ENCODE data around the gene L3MBTL4. TPM values are rescaled to one million over a fixed set of nuclear protein-coding genes. Genes with fewer than 3 reads are reported as not detected.

L3MBTL4 gene
- polyA plus RNA-seq, 4 donors, result 3.6 to 5.9 (median 5.3) TPM

DNA sequence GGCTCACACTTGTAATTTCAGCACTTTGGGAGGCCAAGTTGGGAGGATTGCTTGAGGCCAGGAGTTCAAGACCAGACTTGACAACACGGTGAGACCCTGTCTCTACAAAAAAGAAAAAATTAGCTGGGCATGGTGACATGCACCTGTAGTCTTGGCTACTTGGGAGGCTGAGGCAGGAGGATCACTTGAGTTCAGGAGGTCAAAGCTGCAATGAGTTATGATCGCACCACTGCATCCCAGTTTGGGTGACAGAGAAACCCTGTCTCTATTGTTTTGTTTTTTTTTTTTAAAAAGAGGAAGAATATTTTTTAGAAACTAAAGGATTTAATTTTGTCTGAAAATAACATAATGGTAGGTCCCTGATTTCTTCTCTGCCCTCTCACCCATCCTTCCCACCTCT, 440.0 kb downstream of the L3MBTL4 start:
- DNase-seq (ENCODE audit: low read depth in 4 of 4, low spot score in 2 of 4), result no peak

DNA sequence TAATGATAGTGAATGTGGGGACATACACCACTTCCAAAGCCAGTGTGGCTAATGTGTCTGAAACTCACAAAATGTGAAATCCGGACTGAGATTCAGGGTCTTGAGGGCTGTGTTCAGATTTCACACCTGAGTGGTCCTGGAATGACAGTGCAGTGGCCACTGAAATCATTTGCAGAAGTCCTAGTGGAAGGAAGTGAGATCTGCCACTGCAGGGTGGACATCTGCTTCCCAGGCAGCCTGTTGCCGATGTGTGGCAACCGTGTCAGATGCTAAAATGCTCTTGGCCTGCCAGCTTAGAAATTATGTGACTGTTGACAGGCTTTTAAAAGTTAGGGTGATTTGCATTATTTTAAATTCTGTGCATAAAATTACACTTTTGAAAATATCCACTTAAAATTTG, 441.6 kb downstream of the L3MBTL4 start:
- no peak for DNase-seq (ENCODE audit: low read depth in 4 of 4, low spot score in 2 of 4)

DNA sequence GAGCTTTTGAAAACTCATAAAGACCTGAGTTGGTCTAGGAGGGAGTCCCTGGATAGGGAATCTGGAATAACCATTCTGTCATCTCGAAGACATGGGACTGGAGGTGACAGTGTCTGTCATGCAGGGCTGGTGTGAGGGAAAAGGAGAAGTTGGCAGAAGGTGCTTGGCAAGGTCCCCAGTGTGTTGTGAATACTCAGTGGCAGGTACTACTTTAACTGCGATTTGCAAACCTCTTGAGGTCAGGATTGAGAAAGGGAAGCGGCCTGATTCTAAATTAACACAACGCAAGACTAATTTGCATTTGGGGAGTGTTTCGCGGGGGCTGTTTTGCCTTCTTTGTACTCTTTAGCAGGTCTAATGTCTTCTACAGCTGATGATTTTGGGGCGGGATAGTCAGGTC, 442.4 kb downstream of the L3MBTL4 start:
- no peak for DNase-seq (ENCODE audit: low read depth in 4 of 4, low spot score in 2 of 4)

DNA sequence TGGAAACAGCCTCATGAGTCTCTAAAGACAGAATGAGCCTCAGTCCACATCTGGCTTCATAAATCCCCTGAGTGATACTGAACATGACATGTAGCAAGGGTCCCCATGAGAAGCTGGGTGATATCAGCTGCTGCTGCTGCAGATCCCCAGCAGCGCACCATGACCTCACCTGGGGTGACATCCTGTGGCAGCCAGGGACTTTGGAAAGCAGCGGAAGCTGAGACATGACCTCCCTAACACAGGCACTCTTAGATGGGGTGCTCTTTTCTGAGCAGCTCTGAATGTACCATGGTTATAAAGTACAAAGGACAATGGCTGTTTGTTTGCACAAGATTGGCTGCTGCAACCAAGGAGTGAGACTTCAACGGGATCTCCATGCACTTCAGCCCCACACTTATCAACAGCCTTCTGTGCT, 444.7 kb downstream of the L3MBTL4 start:
- no peak for DNase-seq (ENCODE audit: low read depth in 4 of 4, low spot score in 2 of 4)

DNA sequence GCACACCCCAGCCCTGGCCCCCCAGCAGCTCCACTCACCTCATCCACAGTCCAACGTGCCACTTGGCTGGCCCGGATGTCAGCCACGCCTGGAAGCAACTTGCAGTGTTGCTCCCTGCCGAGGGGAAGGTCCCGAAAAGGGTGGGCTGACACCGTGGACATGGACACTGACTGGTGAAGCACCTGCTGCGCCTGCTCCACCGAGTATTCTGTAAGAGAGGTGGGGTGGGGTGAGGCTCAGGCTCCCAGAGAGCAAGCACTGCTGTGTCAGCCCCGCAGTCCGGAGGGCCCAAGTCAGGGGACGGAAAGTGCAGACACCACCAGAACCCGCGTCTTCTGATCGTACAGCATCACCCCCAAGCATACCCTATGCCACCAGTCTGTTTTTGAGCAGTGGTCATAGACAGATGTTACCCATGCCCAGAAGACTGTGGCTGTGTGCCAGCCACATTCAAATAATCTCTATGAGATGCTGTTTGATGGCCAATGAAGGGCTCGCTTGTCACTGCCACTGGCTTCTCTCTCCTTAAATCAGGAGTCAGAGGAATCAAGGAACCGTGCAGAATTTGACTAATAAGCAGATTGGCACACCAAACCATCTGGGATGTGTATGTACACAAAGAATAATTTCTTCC, 445.2 kb downstream of the L3MBTL4 start:
- DNase-seq (ENCODE audit: low read depth in 4 of 4, low spot score in 2 of 4), result no peak

DNA sequence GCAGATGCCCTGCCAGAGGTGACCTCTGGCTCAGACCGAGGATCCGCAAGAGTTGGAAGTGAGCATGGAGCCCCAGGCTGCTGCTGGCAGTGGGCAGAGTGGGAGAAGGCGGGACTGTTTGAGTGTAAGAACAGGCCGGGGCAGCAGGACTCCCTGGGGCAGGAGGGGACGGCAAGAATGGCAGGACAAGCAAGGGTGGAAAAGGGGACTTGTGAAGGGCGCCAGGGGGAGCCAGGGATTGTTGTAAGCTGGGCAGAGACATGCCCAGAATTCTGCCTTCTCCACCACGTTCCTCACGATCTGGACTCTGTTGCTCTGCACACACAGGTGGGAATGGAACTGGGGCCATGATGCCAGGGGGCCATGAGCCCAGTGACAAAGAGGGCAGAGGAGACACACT, 447.0 kb downstream of the L3MBTL4 start:
- DNase-seq (ENCODE audit: low read depth in 4 of 4, low spot score in 2 of 4), result no peak

DNA sequence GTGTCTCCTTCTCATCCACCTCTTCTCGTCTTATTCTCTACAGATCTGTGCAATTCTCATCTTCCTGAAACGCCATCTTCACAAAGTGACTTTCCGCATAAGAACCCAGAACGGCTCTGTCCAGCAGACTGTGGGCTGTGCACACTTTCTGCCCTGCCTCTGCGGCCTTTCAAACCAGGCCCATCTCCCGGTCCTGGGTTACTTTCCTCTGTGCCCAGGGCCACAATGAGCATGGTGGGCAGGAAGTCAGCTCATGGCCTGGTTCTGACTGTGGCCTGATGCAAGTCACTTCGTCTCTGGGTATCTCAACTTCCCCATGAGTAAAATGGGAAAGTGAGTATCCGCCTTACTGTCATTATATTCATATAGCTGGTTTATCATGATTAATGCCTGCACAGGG, 447.7 kb downstream of the L3MBTL4 start:
- DNase-seq (ENCODE audit: low read depth in 4 of 4, low spot score in 2 of 4), result no peak

DNA sequence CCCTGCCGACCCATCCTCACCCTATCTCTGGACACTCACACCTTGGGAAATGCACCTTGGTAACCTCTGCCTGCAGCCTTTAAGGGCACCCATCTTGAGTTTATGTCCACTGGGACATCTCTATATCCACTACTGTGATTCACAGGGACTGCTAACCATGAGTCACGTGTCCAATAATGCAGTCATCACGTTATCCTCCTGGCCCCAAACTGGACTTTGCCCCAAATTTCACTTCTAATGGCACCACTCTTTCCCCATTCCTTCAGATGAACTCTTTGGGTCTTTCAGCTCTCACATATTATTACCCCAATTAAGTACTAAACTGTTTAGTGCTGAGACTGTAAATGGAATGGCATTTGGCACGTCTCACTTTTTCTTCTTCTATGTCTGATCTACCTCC, 448.2 kb downstream of the L3MBTL4 start:
- DNase-seq (ENCODE audit: low read depth in 4 of 4, low spot score in 2 of 4), result no peak

DNA sequence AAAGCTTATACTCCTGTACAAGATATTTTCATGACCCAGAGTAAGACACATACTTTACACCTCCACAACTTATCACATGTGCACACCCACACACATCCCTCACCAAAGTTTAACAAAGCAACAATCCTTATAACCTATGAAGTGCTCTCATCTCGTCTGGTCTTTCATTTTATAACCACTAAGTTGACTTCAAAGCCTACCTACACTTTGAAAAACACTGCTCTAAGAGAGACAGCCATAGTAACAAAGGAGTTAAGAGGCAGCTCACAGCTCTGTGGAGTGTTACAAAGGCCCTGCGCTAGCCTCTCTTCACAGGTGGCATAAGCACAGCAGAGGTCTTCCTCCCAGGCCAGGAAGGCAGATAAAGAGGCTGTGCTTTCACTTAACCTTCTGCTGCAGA, 449.7 kb downstream of the L3MBTL4 start:
- no peak for DNase-seq (ENCODE audit: low read depth in 4 of 4, low spot score in 2 of 4)

DNA sequence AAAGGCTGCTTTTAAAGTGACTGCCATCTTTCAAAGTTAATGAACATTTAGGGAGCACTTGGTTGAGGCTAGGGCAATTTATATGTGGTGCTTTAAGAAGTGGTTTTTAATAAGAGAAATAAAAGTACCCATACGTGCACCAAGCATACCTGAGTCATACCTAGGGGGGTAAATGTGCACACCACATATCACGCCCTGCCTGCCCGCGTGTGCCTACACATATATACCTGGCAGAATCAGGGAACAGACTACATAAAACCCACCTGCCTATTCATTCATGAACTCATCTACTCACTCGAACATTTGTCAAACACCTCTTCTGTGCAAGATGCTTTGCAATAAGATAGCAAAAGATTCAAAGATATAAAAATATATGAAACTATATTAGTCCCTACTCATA, 450.1 kb downstream of the L3MBTL4 start:
- DNase-seq (ENCODE audit: low read depth in 4 of 4, low spot score in 2 of 4), result no peak

DNA sequence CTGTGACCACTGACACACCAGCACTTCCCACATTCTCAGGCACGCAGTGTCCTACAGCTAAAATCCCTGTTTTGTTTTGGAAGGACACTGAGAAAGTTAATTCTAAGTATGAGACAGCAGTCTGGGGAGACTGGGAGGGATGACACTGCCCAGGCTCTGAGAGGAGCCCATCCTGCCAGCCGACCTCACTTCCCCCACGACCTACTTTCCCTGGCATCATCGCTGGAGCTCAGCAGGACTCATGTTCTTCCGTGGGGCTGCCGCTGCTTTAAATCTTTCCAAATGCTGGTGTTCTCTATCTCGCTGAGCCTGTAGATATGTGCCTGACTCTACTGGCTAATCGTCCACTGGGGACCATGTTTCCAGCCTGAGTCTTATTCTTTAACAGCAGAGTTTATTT, 450.6 kb downstream of the L3MBTL4 start:
- no peak for DNase-seq (ENCODE audit: low read depth in 4 of 4, low spot score in 2 of 4)

DNA sequence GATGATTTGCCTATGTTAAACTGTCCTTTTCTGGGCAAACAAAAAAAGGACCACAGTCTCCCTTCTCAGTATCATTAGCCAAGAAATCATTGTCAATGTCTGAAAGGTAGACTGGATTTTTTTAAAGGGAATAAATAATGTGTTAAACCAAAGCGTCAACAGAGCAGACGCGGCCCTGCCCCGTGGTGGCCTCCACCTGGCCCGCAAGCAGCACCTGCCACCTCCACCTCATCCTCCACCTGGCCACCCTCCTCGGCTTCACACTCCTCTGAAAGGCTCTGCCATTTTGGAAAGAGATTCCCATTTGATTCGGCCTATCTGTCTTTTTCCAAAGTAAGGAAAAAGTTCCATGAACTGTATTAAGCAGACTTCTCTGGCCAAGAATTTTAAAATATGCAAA, 451.4 kb downstream of the L3MBTL4 start:
- no peak for DNase-seq (ENCODE audit: low read depth in 4 of 4, low spot score in 2 of 4)

DNA sequence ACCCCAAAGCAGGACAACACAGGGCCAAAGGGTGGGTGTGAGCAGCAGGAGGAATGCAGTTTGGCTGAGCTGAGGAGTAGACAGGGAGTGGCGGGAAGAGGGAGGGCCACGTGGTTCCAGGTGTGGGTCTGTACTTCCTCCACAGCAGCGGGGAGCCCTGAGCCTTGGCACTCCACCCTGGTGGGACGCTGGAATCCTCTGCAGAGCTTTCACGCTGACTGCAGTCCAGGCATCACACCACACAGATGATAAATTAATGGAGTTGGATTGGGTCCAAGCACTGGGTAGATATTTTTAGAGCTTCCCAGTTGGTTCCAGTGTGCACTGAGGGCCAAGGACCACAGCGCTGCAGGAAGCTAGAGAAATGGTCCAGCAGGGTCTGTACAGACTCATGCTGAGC, 452.3 kb downstream of the L3MBTL4 start:
- DNase-seq (ENCODE audit: low read depth in 4 of 4, low spot score in 2 of 4), result no peak

DNA sequence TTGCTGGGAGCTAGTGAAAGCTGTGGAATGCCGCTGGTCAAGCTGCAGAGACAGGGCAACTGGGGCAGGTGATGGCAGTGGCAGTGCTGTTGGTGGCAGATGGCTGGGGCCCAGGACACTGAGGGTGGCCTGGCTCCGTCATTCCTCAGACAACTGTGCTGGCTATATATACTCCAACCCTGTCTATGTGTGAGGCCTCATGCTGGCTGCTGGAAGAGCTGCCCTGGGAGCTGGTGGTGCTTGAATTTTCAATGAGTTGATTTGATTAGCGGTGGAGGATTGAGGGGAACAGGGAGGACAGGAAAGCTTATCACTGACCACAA, 452.9 kb downstream of the L3MBTL4 start:
- DNase-seq (ENCODE audit: low read depth in 4 of 4, low spot score in 2 of 4), result no peak

DNA sequence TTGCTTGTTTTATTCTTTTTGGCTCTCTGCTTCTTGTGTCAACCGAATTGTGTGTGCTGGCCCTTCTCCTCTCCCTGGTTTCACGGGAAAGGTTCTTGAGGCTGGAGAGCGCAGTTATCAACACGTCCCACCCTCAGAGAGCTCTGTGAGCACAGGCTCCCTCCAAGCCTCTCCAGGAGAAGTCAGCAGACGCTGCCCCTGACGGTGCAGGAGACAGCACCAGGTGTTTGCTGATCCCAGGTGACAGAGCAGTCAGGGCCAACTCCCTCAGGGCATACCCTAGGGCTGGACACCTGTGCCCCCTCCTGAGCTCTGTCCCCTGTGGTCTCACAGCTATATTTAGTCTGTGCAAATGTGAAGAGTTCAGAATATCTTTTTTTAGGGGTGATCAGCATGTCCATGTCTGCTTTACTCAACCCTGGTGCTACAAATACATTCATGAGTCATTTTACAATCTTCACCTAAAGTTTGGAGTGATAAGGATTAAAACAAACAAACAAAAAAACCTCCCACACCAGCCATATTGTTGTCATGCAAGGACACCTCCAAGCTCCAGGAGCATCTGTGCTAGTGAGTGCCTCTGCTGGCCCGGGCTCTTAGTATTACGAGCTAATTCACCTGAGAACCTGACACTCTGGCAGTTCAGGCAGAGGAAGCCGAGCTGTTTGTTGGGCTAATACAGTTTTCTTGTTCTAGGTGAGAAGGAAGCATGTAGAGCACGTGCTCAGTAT, 453.4 kb downstream of the L3MBTL4 start:
- DNase-seq (ENCODE audit: low read depth in 4 of 4, low spot score in 2 of 4), result no peak

DNA sequence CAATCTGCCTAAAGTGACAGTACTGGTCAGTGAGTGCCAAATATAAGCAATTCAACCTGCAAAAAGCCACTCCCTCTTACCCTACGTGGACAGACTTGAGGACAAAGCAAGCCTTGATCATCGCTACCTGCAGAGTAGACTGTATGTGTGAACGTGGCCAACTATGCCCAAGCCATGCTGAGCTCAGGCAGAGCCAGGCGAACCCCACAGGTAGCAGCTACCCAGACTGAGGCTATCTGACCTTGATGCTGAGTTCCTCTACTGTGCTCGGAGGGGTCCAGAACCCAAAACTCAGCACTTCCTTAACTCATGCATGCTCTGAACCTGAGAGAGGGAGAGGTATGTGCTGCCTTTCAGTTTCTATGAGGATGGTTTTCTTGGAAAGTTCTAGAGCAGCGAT, 455.9 kb downstream of the L3MBTL4 start:
- DNase-seq (ENCODE audit: low read depth in 4 of 4, low spot score in 2 of 4), result no peak

DNA sequence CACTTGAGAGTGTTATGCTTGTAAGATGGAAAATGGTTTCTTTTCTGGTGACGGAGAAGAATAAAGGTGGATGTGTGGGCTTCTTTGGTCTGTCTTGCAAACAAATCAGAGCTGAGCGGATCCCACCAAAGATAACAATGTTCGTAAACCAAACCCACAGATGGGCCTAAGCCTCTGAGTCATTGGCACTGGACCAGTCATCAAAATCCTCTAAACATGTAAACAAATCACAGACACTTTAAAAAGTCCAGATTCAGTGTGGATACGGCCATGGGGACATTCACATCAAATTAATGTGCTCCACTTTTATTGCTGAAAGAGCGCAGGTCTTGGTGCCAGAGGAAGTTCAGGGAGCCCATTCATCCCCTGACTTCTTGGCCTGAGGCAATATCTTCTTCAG, 458.9 kb downstream of the L3MBTL4 start:
- no peak for DNase-seq (ENCODE audit: low read depth in 4 of 4, low spot score in 2 of 4)

DNA sequence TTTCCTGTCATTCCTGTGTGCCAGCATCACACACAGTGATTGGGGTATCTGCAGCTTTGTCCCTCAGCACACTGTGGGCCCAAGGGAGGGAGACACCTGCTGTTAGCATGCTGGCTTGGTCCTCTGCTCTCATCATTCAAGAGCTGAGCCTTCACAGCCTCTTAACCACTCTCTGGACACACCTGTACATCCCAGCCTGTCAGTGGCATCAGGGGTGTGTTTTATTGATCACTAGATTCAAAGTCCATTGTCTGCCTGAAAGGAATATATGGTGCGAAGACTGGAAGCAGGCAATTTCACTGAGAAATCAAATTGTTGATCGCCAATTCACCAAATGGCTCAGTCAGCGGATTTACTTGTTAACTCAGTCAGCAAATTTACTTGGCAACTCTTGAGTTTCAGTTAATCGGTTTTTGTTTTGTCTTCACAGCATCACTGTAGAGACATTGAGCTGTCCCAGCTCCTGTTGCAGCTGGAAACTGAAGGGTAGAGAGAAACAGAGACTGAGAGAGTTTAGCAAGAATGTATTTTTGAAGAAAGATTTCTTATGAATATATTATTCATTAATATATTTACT, 463.1 kb downstream of the L3MBTL4 start:
- no peak for DNase-seq (ENCODE audit: low read depth in 4 of 4, low spot score in 2 of 4)

DNA sequence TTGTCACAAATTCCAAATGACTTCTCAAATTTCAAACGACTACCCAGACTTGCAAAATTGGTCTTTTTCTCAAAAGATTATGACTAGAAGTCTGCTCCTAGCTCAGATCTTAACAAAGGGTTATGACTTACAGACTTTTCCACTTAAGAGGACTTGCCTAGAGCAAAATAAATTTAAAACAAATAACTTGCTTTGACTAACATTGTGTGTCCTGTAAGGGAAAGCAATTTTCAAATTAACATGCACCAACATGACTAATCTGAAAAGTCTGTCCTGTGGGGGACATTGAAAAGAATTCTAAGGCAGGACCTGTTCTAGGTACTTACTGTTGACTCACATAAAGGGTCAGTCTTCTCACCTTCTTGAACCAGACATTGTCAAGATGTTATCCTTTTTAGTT, 465.9 kb downstream of the L3MBTL4 start:
- no peak for DNase-seq (ENCODE audit: low read depth in 4 of 4, low spot score in 2 of 4)

DNA sequence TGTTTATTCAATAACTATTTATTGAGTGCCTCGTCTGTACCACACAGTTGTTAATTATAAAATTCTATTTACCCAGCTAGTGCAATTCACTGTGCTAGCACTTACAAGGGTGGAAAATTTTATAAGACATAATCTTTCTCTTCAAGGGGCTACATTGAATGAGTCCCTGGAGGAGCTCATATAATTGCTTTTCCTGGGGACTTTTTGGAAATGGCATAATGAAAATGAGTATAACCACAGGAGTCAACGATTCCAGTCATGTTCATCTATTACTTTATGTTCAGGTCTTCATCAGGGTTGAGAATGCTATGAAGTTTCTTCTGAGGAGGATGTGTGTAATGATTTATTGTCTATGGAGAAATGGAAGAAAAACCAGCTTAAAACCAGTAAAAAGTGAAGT, 466.5 kb downstream of the L3MBTL4 start:
- no peak for DNase-seq (ENCODE audit: low read depth in 4 of 4, low spot score in 2 of 4)

DNA sequence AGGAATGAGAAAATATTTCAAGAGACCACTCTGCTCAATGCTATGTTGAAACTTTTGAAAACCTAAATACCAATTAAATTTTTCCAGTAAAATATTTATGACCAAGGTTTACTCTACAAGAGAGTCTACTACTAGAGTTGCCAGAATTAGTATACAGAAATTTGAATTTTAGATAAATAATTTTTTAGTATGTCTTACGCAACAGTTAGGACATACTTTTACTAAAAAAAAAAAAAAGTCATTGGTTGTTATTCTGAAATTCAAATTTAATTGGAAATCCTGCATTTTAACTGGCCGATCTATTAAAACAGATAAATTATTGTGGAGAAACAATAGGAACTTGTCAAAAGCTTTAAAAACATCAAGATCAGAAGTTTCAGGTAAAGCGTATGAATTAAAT, 470.3 kb downstream of the L3MBTL4 start:
- DNase-seq (ENCODE audit: low read depth in 4 of 4, low spot score in 2 of 4), result no peak

DNA sequence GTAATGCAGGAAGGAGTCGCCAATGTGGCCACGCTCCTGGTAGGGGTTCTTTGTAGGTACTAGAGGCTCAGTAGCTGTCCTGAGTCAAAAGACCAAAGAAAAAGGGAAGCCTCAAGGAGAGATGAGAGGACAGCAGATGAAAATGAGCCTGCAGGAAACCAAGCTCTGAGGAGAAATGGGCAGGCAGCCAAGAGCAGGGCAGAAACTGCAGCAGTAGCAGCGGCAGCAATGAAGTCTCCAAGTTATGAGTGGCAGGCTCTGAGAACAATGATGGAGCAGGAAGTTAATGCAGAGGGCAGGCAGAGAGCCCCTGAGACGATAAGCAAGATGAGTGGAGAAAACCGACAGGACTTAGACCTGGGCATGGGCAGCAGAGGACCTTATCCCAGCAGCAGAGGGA, 471.2 kb downstream of the L3MBTL4 start:
- DNase-seq (ENCODE audit: low read depth in 4 of 4, low spot score in 2 of 4), result no peak
